ENCODE data around the gene FILIP1L. TPM values are rescaled to one million over a fixed set of nuclear protein-coding genes. Genes with fewer than 3 reads are reported as not detected.

The FILIP1L gene
- total and polyA plus RNA-seq, 2 of the 8 experiments (the other 6 are each of a cell fraction or from before 2014, with no cell fraction given): 0.06 to 0.09 TPM

- H4K5ac ChIP-seq (ENCODE audit: insufficient read length, low read depth, low read length): no peak overlapping the region
- no peak overlapping the region for H4K91ac ChIP-seq (replicated peaks; ENCODE audit: insufficient read length, low read length)
- H3K9ac ChIP-seq (replicated peaks in 1 of 4; ENCODE audit: extremely low read depth in 1 of 4, low read depth in 3 of 4, low read length in 3 of 4): no peak overlapping the region
- TF ChIP-seq JUND (IDR thresholded peaks at IDR 0.05; ENCODE audit: low read length) (no peak), JUN (IDR thresholded peaks at IDR 0.05; ENCODE audit: low read depth, low read length) (no peak), CTBP2 (IDR thresholded peaks at IDR 0.05; ENCODE audit: borderline replicate concordance, insufficient read depth, insufficient read length, low read length) (no peak), SIX5 (IDR thresholded peaks at IDR 0.05; ENCODE audit: low read depth, low read length) (no peak), PHF8 (conservative IDR thresholded peaks at IDR 0.05; ENCODE audit: low read depth, low read length) (no peak)
- TF ChIP-seq, protein P1, sequence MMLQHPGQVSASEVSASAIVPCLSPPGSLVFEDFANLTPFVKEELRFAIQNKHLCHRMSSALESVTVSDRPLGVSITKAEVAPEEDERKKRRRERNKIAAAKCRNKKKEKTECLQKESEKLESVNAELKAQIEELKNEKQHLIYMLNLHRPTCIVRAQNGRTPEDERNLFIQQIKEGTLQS (IDR thresholded peaks at IDR 0.05; ENCODE audit: insufficient read depth, low read depth, low read length): no peak
- H4K20me1 ChIP-seq (replicated peaks in 1 of 2; ENCODE audit: control insufficient read depth in 1 of 2, insufficient read depth in 2 of 2, low read length in 2 of 2): no peaks in the 10 kb centered on the region
- H3K4me3 ChIP-seq (ENCODE audit: extremely low read depth in 1 of 4, insufficient read depth in 2 of 4, low read depth in 3 of 4, low read length in 4 of 4): no peak overlapping the region
- H3K14ac ChIP-seq (ENCODE audit: insufficient read length): no peak overlapping the region
- no peaks in the 10 kb centered on the region for H3K27me3 ChIP-seq (replicated peaks in 1 of 4; ENCODE audit: control insufficient read depth in 3 of 4, extremely low read depth in 1 of 4, insufficient read depth in 3 of 4, low read length in 3 of 4)
- H3K4me2 ChIP-seq (ENCODE audit: insufficient read depth in 1 of 2, low read depth in 2 of 2, low read length in 2 of 2): no peak overlapping the region
- no peak overlapping the region for H3K18ac ChIP-seq (ENCODE audit: extremely low read depth, low read length)
- H2BK5ac ChIP-seq (ENCODE audit: low read depth, low read length): no peak overlapping the region
- no peaks in the 10 kb centered on the region for H3K36me3 ChIP-seq (ENCODE audit: control insufficient read depth in 2 of 4, insufficient read depth in 4 of 4, low read length in 3 of 4)
- FAIRE-seq (no peak), DNase-seq (ENCODE audit: low read depth in 1 of 2, low spot score in 2 of 2) (no peak)
- CTCF ChIA-PET (ENCODE audit: partially characterized antibody): no interaction called here
- no peak overlapping the region for H2BK20ac ChIP-seq (ENCODE audit: low read length)
- H3K23ac ChIP-seq (ENCODE audit: insufficient read length): no peak overlapping the region
- WGBS, 2 experiments (ENCODE audit: extremely low coverage in 1 of 2, insufficient coverage in 1 of 2, insufficient read length in 1 of 2, insufficient replicate concordance in 2 of 2, low coverage in 1 of 2, low lambda C conversion rate in 2 of 2, missing lambda C conversion rate in 1 of 2): 82% methylated on average over 3 of the region's 3 CpGs; no CpG with 5 or more reads in 1 of the 2 experiments
- no peaks in the 10 kb centered on the region for H3K4me1 ChIP-seq (replicated peaks in 1 of 4; ENCODE audit: control insufficient read depth in 3 of 4, insufficient read depth in 4 of 4, low read length in 3 of 4)
- H2AK5ac ChIP-seq (ENCODE audit: low read depth, low read length): no peak overlapping the region
- no peak overlapping the region for H2AFZ ChIP-seq (ENCODE audit: low read length)
- H3K23me2 ChIP-seq (ENCODE audit: low read depth, low read length): no peaks in the 10 kb centered on the region
- no peak overlapping the region for H2BK15ac ChIP-seq (ENCODE audit: low read length)
- no peak overlapping the region for H2BK12ac ChIP-seq (ENCODE audit: low read depth, low read length)
- POLR2A ChIA-PET (ENCODE audit: partially characterized antibody): no interaction called here
- H3K79me2 ChIP-seq (ENCODE audit: control insufficient read depth in 1 of 2, insufficient read depth in 2 of 2, low read length in 2 of 2): no peaks in the 10 kb centered on the region
- H4K8ac ChIP-seq (ENCODE audit: extremely low read depth, insufficient read depth, low read length): no peak overlapping the region
- H3K56ac ChIP-seq (replicated peaks; ENCODE audit: insufficient read length, low read depth, low read length): no peak overlapping the region
- H2BK120ac ChIP-seq (replicated peaks; ENCODE audit: low read depth, low read length): no peak overlapping the region
- no peak overlapping the region for H3K4ac ChIP-seq (replicated peaks; ENCODE audit: insufficient read length, low read depth, low read length)
- H3K27ac ChIP-seq (ENCODE audit: low read depth, low read length): no peak overlapping the region
- no peaks in the 10 kb centered on the region for H3K79me1 ChIP-seq (ENCODE audit: low read depth, low read length)
- no peaks in the 10 kb centered on the region for H3K9me3 ChIP-seq (ENCODE audit: insufficient read depth in 2 of 2, low read depth in 1 of 2, low read length in 1 of 2)
Observed at GRCh38 chr3:99965681-99966408, 148.5 kb downstream of the FILIP1L start.

Measured in H1 (cell line).